HCT116 (cell line): ENCODE results near the gene TXNL4B. TPM values are rescaled to one million over a fixed set of nuclear protein-coding genes. Genes with fewer than 3 reads are reported as not detected.

Experiments
- ATAC-seq: fragments of 200-7000 bp; cut with Tn5 transposase; 2 replicates; pipeline ENCODE4 v1.9.1; 2020; ENCODE audit warnings: mild to moderate bottlenecking, moderate library complexity
- BruUV-seq: library from RNA; stranded (reverse); fragments of 400-500 nt; replicated peaks from 2 replicates; lab custom pipeline; 2021; lab: Mats Ljungman, UMichigan
- CTCF ChIA-PET: fragments of 300-600 bp; sonication (Branson Sonifier 250); formaldehyde crosslinking; loops from one replicate; lab custom pipeline; 2021; ENCODE audit warnings: antibody characterized with exemption; lab: Charles Lee
- POLR2A ChIA-PET: fragments of 300-600, 350-600 bp; sonication (Branson Sonifier 250); formaldehyde crosslinking; loops from one replicate; lab custom pipeline; 2021; ENCODE audit warnings: antibody characterized with exemption; lab: Charles Lee
- RAD21 ChIA-PET, 2 experiments: fragments of 300-600 bp; sonication (Branson Sonifier 250); formaldehyde crosslinking; loops; one replicate each; lab custom pipeline; 2023; ENCODE audit warnings: low total read pairs in 2 of 2; ENCODE audit not compliant: uncharacterized antibody in 2 of 2, unreplicated experiment in 2 of 2, low non-redundant PET in 1 of 2; lab: Charles Lee
- DNase-seq: peaks from one replicate; pipeline ENCODE4 v3.0.0-alpha.2; 2010; ENCODE audit warnings: low read depth, low spot score
- H2AFZ ChIP-seq: fragments of 200-600 bp; shearing (Covaris generic), sonication (generic); 2 replicates; pipeline ENCODE4 v1.6.1; 2017; ENCODE audit warnings: low read depth, mixed run types, mixed read lengths, antibody characterized with exemption, low read length; ENCODE audit not compliant: poor library complexity, severe bottlenecking
- H3K27ac ChIP-seq: 2 replicates; pipeline ENCODE4 v1.5.1; 2012; ENCODE audit warnings: low read depth, low read length
- H3K27me3 ChIP-seq: fragments of 200-600 bp; sonication (generic); 2 replicates; pipeline ENCODE4 v1.6.1; 2016; ENCODE audit warnings: mixed run types, low read length, mixed read lengths; ENCODE audit not compliant: insufficient read depth
- H3K36me3 ChIP-seq, 2 experiments: fragments of 200-500 bp in 1 of 2; fragments of 200-600 bp in 1 of 2; sonication (Bioruptor generic) in 1 of 2; sonication (generic) in 1 of 2; 2 replicates each; pipeline versions ENCODE4 v1.5.1 to v1.6.1; 2014 to 2016; ENCODE audit warnings: low read length in 2 of 2, inconsistent platforms in 1 of 2, mixed read lengths in 1 of 2, mixed run types in 1 of 2; ENCODE audit not compliant: insufficient read depth in 2 of 2, control insufficient read depth in 1 of 2
- H3K4me1 ChIP-seq, 2 experiments: fragments of 200-600 bp in 1 of 2; sonication (generic) in 1 of 2; 2 replicates each; pipeline versions ENCODE4 v1.5.1 to v1.6.1; 2012 to 2017; ENCODE audit warnings: low read length in 2 of 2, inconsistent platforms in 1 of 2, mild to moderate bottlenecking in 1 of 2, mixed read lengths in 1 of 2, mixed run types in 1 of 2, moderate library complexity in 1 of 2; ENCODE audit not compliant: insufficient read depth in 2 of 2, control insufficient read depth in 1 of 2
- H3K4me2 ChIP-seq: fragments of 200-600 bp; sonication (generic); 2 replicates; pipeline ENCODE4 v1.6.1; 2017; ENCODE audit warnings: mixed run types, low read length, mixed read lengths
- H3K4me3 ChIP-seq, 2 experiments: fragments of 200-600 bp in 1 of 2; sonication (generic) in 1 of 2; replicated peaks in 1 of 2; 2 replicates each; pipeline ENCODE4 v1.5.1; 2011 to 2016; ENCODE audit warnings: low read length in 2 of 2, control low read depth in 1 of 2, low read depth in 1 of 2, mild to moderate bottlenecking in 1 of 2, mixed read lengths in 1 of 2, mixed run types in 1 of 2
- H3K79me2 ChIP-seq: fragments of 200-600 bp; sonication (generic); 2 replicates; pipeline ENCODE4 v1.6.1; 2017; ENCODE audit warnings: mild to moderate bottlenecking, mixed run types, low read length, moderate library complexity, mixed read lengths; ENCODE audit not compliant: insufficient read depth
- H3K9ac ChIP-seq: fragments of 200-600 bp; sonication (generic); 2 replicates; pipeline ENCODE4 v1.6.1; 2016; ENCODE audit warnings: low read length, mixed read lengths
- H3K9me2 ChIP-seq: fragments of 200-600 bp; sonication (generic), shearing (Covaris generic); 2 replicates; pipeline ENCODE4 v1.6.1; 2017; ENCODE audit warnings: mixed run types, mild to moderate bottlenecking, moderate library complexity; ENCODE audit not compliant: insufficient read depth
- H3K9me3 ChIP-seq, 2 experiments: fragments of 200-500 bp in 1 of 2; fragments of 200-600 bp in 1 of 2; sonication (Bioruptor generic) in 1 of 2; sonication (generic) in 1 of 2; 2 replicates each; pipeline ENCODE4 v1.6.1; 2014 to 2017; ENCODE audit warnings: low read length in 2 of 2, mixed read lengths in 2 of 2, inconsistent platforms in 1 of 2, low read depth in 1 of 2, mild to moderate bottlenecking in 1 of 2, mixed run types in 1 of 2, moderate library complexity in 1 of 2; ENCODE audit not compliant: control insufficient read depth in 1 of 2, insufficient read depth in 1 of 2
- H4K20me1 ChIP-seq: fragments of 200-600 bp; sonication (generic), shearing (Covaris generic); 2 replicates; pipeline ENCODE4 v1.6.1; 2017; ENCODE audit warnings: mixed run types, mild to moderate bottlenecking, moderate library complexity; ENCODE audit not compliant: insufficient read depth
- CBX3 ChIP-seq: IDR thresholded peaks from 2 replicates; pipeline ENCODE4 v1.6.1; 2012; ENCODE audit warnings: low read depth
- EGR1 ChIP-seq: IDR thresholded peaks from 2 replicates; pipeline ENCODE4 v1.6.1; 2012; ENCODE audit warnings: low read depth
- ELF1 ChIP-seq: IDR thresholded peaks from 2 replicates; pipeline ENCODE4 v1.6.1; 2012; ENCODE audit warnings: low read depth, borderline replicate concordance
- JUND ChIP-seq: IDR thresholded peaks from 2 replicates; pipeline ENCODE4 v1.6.1; 2012
- MAX ChIP-seq: IDR thresholded peaks from 2 replicates; pipeline ENCODE4 v1.6.1; 2012
- POLR2AphosphoS5 ChIP-seq: IDR thresholded peaks from 2 replicates; pipeline ENCODE4 v1.6.1; 2011; ENCODE audit warnings: mild to moderate bottlenecking, low read depth, low read length, moderate library complexity
- RAD21 ChIP-seq: IDR thresholded peaks from 2 replicates; pipeline ENCODE4 v1.6.1; 2012; ENCODE audit warnings: low read depth, mild to moderate bottlenecking
- SP1 ChIP-seq: IDR thresholded peaks from 2 replicates; pipeline ENCODE4 v1.6.1; 2012; ENCODE audit warnings: low read depth
- SRF ChIP-seq: IDR thresholded peaks from 2 replicates; pipeline ENCODE4 v1.6.1; 2012; ENCODE audit warnings: low read depth
- YY1 ChIP-seq: IDR thresholded peaks from 2 replicates; pipeline ENCODE4 v1.6.1; 2011; ENCODE audit warnings: low read length, low read depth, moderate library complexity, mild to moderate bottlenecking; ENCODE audit not compliant: insufficient replicate concordance; ENCODE audit errors: extremely low read depth
- ZFX ChIP-seq: fragments of 450-650 bp; IDR thresholded peaks from 2 replicates; pipeline ENCODE4 v1.6.1; 2017
- intact Hi-C: fragments of 100-400 bp; cut with micrococcal nuclease; formaldehyde crosslinking; loops from 2 replicates; pipeline ENCODE4 v1.10.0; 2022
- total RNA-seq: library from RNA; stranded (reverse); gene quantifications from one replicate; pipeline ENCODE4 v1.2.1, GENCODE V29; 2021; ENCODE audit not compliant: unreplicated experiment
- TF ChIP-seq, protein P1 (sequence below), 3 experiments: fragments of 200-600 bp in 1 of 3; sonication (generic) in 1 of 3; IDR thresholded peaks in 2 of 3; conservative IDR thresholded peaks in 1 of 3; 2 replicates each; pipeline ENCODE4 v1.5.1; 2012 to 2017; ENCODE audit warnings: low read depth in 2 of 3, low read length in 2 of 3, antibody characterized with exemption in 1 of 3, borderline replicate concordance in 1 of 3, control low read depth in 1 of 3, mild to moderate bottlenecking in 1 of 3, mixed read lengths in 1 of 3, mixed run types in 1 of 3, moderate library complexity in 1 of 3; ENCODE audit not compliant: insufficient read depth in 1 of 3

The TXNL4B gene
- total RNA-seq, 1 experiment from 2014 or later, result 15.5 TPM

GRCh38 chr16:72124761-72125634, 31.6 kb upstream of the TXNL4B start:
- no peaks in the 10 kb centered on the region for H4K20me1 ChIP-seq
- no peak overlapping the region for H3K4me2 ChIP-seq
- ChIA-PET CTCF (interaction anchor here (0.7 to 2.2 kb wide), 6 partner anchors 9 to 1754 kb away, joined by 3 to 15 read pairs (median 3); no protein-coding TSS in a partner anchor), RAD21 (no interaction called here), POLR2A (no interaction called here)
- no peak overlapping the region for H2AFZ ChIP-seq
- peak; percentile 97 for ATAC-seq
- no peaks in the 10 kb centered on the region for H3K9me2 ChIP-seq
- TF ChIP-seq, protein P1, sequence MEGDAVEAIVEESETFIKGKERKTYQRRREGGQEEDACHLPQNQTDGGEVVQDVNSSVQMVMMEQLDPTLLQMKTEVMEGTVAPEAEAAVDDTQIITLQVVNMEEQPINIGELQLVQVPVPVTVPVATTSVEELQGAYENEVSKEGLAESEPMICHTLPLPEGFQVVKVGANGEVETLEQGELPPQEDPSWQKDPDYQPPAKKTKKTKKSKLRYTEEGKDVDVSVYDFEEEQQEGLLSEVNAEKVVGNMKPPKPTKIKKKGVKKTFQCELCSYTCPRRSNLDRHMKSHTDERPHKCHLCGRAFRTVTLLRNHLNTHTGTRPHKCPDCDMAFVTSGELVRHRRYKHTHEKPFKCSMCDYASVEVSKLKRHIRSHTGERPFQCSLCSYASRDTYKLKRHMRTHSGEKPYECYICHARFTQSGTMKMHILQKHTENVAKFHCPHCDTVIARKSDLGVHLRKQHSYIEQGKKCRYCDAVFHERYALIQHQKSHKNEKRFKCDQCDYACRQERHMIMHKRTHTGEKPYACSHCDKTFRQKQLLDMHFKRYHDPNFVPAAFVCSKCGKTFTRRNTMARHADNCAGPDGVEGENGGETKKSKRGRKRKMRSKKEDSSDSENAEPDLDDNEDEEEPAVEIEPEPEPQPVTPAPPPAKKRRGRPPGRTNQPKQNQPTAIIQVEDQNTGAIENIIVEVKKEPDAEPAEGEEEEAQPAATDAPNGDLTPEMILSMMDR (IDR thresholded peaks at IDR 0.05 in 2 of 3, conservative IDR thresholded peaks at IDR 0.05 in 1 of 3; ENCODE audit: borderline replicate concordance in 1 of 3, insufficient read depth in 1 of 3, low read depth in 2 of 3, low read length in 2 of 3), result peak; percentile 54 to 80 (median 75); a peak in 5 of 6 replicates
- TF ChIP-seq YY1, result no peak
- TF ChIP-seq JUND, result no peak
- TF ChIP-seq RAD21, result peak; percentile 83
- H3K27ac ChIP-seq, result no peak overlapping the region
- H3K36me3 ChIP-seq, result no peaks in the 10 kb centered on the region
- no peaks in the 10 kb centered on the region for H3K4me1 ChIP-seq
- BruUV-seq, result no TSS peak
- no peaks in the 10 kb centered on the region for H3K27me3 ChIP-seq
- H3K4me3 ChIP-seq, result no peak overlapping the region
- intact Hi-C loops, result loop anchor here (5.0 kb wide), 1 partner anchor 1752 kb away; no protein-coding TSS in a partner anchor
- H3K9ac ChIP-seq, result no peak overlapping the region
- H3K9me3 ChIP-seq, result no peaks in the 10 kb centered on the region
- H3K79me2 ChIP-seq, result no peaks in the 10 kb centered on the region
- peak; percentile 42 for DNase-seq

DNA sequence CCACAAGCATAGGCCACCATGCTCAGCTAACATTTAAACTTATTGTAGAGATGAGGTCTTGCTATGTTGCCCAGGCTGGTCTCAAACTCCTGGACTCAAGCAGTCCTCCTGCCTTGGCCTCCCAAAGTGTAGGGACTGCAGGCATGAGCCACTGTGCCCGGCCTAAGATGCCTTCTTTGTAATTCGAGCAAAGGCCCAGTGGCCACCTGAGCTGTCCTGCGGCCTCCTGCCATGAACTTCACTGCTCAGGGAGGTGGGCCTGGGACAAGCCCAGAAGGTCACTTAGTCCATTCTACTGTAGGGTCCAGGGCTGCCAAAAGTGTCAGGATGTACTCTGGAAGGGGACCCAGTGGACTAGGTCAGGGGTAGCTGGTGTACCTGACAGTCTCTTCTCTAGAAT, 30.7 kb upstream of the TXNL4B start:
- Histone ChIP-seq H4K20me1 (no peaks in the 10 kb centered on the region), H3K9me3 (no peaks in the 10 kb centered on the region), H3K4me1 (no peaks in the 10 kb centered on the region), H3K27ac (no peak overlapping the region), H2AFZ (no peak overlapping the region), H3K4me2 (no peak overlapping the region), H3K36me3 (no peaks in the 10 kb centered on the region), H3K27me3 (no peaks in the 10 kb centered on the region), H3K79me2 (no peaks in the 10 kb centered on the region), H3K9ac (no peak overlapping the region), H3K9me2 (no peaks in the 10 kb centered on the region), H3K4me3 (no peak overlapping the region)
- CTCF ChIA-PET, result interaction anchor here (1.5 to 2.2 kb wide), 3 partner anchors 276 to 1754 kb away, joined by 3 to 15 read pairs (median 13); no protein-coding TSS in a partner anchor
- intact Hi-C loops, result no loop called here
- TF ChIP-seq JUND (no peak), CBX3 (no peak), RAD21 (no peak), EGR1 (no peak), SRF (no peak), SP1 (no peak), ZFX (no peak), POLR2AphosphoS5 (no peak), ELF1 (no peak), MAX (no peak)
- POLR2A ChIA-PET, result no interaction called here
- DNase-seq, result no peak
- no TSS peak for BruUV-seq
- RAD21 ChIA-PET, result interaction anchor here in 1 of 2 experiments (0.5 kb wide), 1 partner anchor 99 kb away, joined by 4 read pairs; no protein-coding TSS in a partner anchor
- no peak for ATAC-seq
